Neural crest cell (in vitro differentiated cells): Measurements from ENCODE around the gene RIMS1. TPM values are rescaled to one million over a fixed set of nuclear protein-coding genes. Genes with fewer than 3 reads are reported as not detected.

Experiments
- DNase-seq: peaks from one replicate; pipeline ENCODE4 v3.0.0; 2021; ENCODE audit warnings: low read depth, mixed read lengths, low spot score
- H3K27ac Mint-ChIP-seq: one replicate; pipeline ENCODE4 v1.8.0; 2021; ENCODE audit warnings: mild to moderate bottlenecking, mixed read lengths; ENCODE audit not compliant: unreplicated experiment
- H3K27me3 Mint-ChIP-seq: 2 replicates; pipeline ENCODE4 v1.8.0; 2021; ENCODE audit warnings: low read depth, mild to moderate bottlenecking, mixed read lengths
- H3K36me3 Mint-ChIP-seq: 2 replicates; pipeline ENCODE4 v1.8.0; 2021; ENCODE audit warnings: low read depth, mild to moderate bottlenecking, mixed read lengths
- H3K4me1 Mint-ChIP-seq: 2 replicates; pipeline ENCODE4 v1.8.0; 2021; ENCODE audit warnings: mixed read lengths
- H3K4me3 Mint-ChIP-seq: one replicate; pipeline ENCODE4 v1.8.0; 2021; ENCODE audit warnings: mild to moderate bottlenecking, mixed read lengths
- H3K9me3 Mint-ChIP-seq: 2 replicates; pipeline ENCODE4 v1.8.0; 2021; ENCODE audit warnings: mixed read lengths
- total RNA-seq: library from RNA; stranded (reverse); gene quantifications from 2 replicates; pipeline ENCODE4 v1.2.1, GENCODE V29; 2021
- TF ChIP-seq, protein P1 (sequence below): fragments of 200-600 bp; sonication (generic); conservative IDR thresholded peaks from 2 replicates; pipeline ENCODE4 v1.5.0; 2021; ENCODE audit warnings: antibody characterized with exemption, mild to moderate bottlenecking

The RIMS1 gene
- total RNA-seq, 1 donor from 2014 or later: 4.5 TPM

DNA sequence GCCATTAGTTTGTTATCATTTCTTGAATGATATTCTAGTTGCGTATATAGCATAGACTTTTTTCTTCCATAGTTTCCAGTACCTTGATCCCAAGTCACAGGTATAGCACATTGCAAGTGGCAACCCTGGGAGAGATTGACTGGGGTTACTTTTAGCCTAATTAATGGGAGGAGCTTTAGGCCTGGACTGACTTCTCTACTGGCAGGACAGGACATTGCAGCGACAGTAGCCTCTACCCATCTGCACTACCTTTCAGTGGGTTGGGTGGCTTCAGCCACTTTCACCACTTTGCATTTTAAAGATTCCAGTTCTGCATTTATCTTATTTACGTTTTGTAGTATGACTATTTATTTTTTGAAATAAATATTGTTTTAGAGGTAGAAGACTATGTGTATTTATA, 320.3 kb downstream of the RIMS1 start:
- Mint-ChIP-seq H3K9me3 (no peaks in the 10 kb centered on the region), H3K4me3 (no peak overlapping the region), H3K27ac (no peak overlapping the region), H3K27me3 (no peaks in the 10 kb centered on the region), H3K36me3 (no peaks in the 10 kb centered on the region), H3K4me1 (no peaks in the 10 kb centered on the region)
- DNase-seq: no peak
- TF ChIP-seq, protein P1, sequence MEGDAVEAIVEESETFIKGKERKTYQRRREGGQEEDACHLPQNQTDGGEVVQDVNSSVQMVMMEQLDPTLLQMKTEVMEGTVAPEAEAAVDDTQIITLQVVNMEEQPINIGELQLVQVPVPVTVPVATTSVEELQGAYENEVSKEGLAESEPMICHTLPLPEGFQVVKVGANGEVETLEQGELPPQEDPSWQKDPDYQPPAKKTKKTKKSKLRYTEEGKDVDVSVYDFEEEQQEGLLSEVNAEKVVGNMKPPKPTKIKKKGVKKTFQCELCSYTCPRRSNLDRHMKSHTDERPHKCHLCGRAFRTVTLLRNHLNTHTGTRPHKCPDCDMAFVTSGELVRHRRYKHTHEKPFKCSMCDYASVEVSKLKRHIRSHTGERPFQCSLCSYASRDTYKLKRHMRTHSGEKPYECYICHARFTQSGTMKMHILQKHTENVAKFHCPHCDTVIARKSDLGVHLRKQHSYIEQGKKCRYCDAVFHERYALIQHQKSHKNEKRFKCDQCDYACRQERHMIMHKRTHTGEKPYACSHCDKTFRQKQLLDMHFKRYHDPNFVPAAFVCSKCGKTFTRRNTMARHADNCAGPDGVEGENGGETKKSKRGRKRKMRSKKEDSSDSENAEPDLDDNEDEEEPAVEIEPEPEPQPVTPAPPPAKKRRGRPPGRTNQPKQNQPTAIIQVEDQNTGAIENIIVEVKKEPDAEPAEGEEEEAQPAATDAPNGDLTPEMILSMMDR: no peak

DNA sequence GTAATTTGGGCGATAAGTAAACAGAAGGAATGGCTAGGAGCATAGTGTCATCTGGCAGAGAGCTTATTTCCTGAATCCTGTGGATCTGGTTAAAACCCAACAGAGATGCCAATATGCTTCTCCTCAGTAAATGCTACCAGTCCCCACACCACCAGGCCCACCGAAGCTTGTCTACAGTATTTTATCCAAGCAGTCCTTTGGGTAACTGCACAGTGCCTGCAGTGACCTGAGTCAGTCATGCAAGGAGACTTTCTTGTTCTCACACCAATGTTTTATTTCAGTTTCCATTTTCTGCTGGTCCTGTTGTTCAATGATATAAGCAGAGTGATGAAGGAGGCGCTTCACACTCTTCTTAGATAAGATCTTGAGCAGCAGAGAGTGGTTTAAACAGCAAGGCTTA, 326.3 kb downstream of the RIMS1 start:
- Mint-ChIP-seq H3K27me3 (no peaks in the 10 kb centered on the region), H3K4me3 (no peak overlapping the region), H3K4me1 (no peaks in the 10 kb centered on the region), H3K27ac (peak overlapping the region; percentile 95), H3K36me3 (no peaks in the 10 kb centered on the region), H3K9me3 (no peaks in the 10 kb centered on the region)
- no peak for DNase-seq
- TF ChIP-seq, protein P1: no peak

DNA sequence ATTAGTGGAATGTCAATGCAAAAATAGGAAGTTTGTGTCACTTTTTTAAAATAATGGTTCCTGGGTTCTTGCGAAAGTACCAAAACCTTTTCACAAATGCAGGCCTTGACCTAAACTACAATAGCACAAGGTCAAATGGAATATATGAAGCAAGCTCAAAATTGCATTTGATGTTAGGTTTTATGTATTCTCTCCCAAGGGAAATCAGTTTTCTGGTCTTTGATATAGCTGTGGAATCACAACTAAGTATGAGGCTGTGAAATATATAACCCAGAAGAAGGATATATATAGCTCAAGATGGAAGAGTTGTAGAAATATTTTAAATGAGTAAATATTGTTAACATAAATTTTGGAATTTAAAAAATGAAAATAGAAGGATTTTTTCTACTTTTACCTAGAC, 327.3 kb downstream of the RIMS1 start:
- Mint-ChIP-seq H3K36me3 (no peaks in the 10 kb centered on the region), H3K4me3 (no peak overlapping the region), H3K4me1 (no peaks in the 10 kb centered on the region), H3K27ac (no peak overlapping the region), H3K9me3 (no peaks in the 10 kb centered on the region), H3K27me3 (no peaks in the 10 kb centered on the region)
- no peak for DNase-seq
- TF ChIP-seq, protein P1: no peak

DNA sequence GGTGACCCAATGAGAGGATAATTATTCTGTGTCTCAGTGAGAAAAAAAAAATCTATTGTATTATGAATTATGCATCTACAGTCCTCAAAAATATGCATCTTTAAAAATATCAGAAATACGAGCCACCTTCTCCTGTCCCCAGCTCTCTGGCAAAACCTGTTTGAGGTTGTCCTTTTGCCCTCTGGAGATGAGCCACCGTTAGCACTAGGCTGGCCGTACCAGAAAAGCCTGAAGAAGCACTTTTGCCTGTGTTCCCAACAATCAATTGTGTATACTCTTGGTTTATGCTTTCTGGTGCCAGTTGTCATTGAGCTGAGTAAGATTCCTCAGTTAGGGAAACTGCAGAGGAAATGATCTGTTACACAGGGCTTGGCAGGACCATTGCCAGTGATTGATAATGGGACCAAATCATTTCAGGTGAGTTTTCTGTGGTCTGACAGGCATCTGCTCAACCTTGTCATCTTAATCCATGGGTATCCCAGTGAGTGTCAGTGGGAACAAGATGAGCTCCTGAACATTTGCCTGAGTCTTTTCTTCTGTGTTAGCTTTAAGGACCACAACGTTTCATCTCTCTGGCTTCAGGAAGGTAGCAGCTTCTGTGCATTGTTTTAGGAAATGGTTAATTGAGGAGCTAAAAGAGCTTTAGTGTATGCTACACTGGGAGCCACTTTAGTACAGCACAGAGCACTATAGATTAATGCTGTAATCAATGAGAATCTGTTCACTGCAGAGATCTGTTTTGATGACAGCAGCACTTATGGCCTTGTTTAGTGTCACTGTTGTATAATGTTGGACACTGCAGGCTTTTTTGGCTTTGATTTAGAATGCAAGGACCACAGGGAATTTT, 330.1 kb downstream of the RIMS1 start:
- H3K36me3 Mint-ChIP-seq: no peaks in the 10 kb centered on the region
- TF ChIP-seq, protein P1: no peak

DNA sequence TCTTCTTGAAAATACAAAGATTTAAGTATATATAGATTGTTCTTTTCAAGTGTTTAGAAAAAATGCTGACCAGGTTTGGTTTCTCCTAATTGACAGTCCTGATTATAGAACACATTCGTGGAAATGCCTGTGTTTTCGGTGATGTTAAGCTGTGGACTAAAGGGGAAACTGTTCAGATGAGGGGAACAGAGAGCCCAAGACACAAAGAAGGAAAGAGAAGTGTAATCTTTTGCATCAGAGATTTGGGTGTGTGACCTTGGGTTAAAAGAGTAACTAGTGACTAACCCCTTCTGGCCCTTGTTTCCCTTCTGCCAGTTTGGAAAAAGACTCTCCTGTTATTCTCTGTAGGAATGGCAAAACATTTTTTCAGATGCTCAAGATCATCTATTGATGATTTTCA, 331.3 kb downstream of the RIMS1 start:
- no peaks in the 10 kb centered on the region for H3K27me3 Mint-ChIP-seq
- no peaks in the 10 kb centered on the region for H3K4me1 Mint-ChIP-seq
- DNase-seq: no peak
- H3K36me3 Mint-ChIP-seq: no peaks in the 10 kb centered on the region
- TF ChIP-seq, protein P1: no peak
- H3K9me3 Mint-ChIP-seq: no peaks in the 10 kb centered on the region
- H3K4me3 Mint-ChIP-seq: no peak overlapping the region
- no peak overlapping the region for H3K27ac Mint-ChIP-seq

More for the DNA sequence above, 330.1 kb downstream of the RIMS1 start:
- H3K27ac Mint-ChIP-seq: no peak overlapping the region
- no peaks in the 10 kb centered on the region for H3K9me3 Mint-ChIP-seq
- no peak for DNase-seq
- no peaks in the 10 kb centered on the region for H3K4me1 Mint-ChIP-seq
- H3K4me3 Mint-ChIP-seq: no peak overlapping the region
- no peaks in the 10 kb centered on the region for H3K27me3 Mint-ChIP-seq
